Endothelial cell (in vitro differentiated cells): ENCODE measurements around the gene HTR3E. TPM values are rescaled to one million over a fixed set of nuclear protein-coding genes. Genes with fewer than 3 reads are reported as not detected.
"Not testable (repeated sequence)": the region's sequence is repeated elsewhere in the genome, so short reads cannot be mapped to it uniquely, and the experiment has no call there.

Experiments used
- DNase-seq: peaks from one replicate; pipeline ENCODE4 v3.0.0; 2021; ENCODE audit warnings: low spot score
- H3K27ac Mint-ChIP-seq: one replicate; pipeline ENCODE4 v1.8.0; 2021; ENCODE audit warnings: mixed read lengths, inconsistent platforms; ENCODE audit not compliant: unreplicated experiment
- H3K27me3 Mint-ChIP-seq: one replicate; pipeline ENCODE4 v1.8.0; 2021; ENCODE audit warnings: mild to moderate bottlenecking, moderate library complexity, mixed read lengths, inconsistent platforms; ENCODE audit not compliant: unreplicated experiment
- H3K36me3 Mint-ChIP-seq: one replicate; pipeline ENCODE4 v1.8.0; 2021; ENCODE audit warnings: mild to moderate bottlenecking, low read depth, mixed read lengths, inconsistent platforms; ENCODE audit not compliant: unreplicated experiment
- H3K4me1 Mint-ChIP-seq: one replicate; pipeline ENCODE4 v1.8.0; 2021; ENCODE audit warnings: mild to moderate bottlenecking, mixed read lengths, inconsistent platforms; ENCODE audit not compliant: unreplicated experiment
- H3K4me3 Mint-ChIP-seq: one replicate; pipeline ENCODE4 v1.8.0; 2021; ENCODE audit warnings: mild to moderate bottlenecking, mixed read lengths, inconsistent platforms; ENCODE audit not compliant: unreplicated experiment
- H3K9me3 Mint-ChIP-seq: one replicate; pipeline ENCODE4 v1.8.0; 2021; ENCODE audit warnings: mixed read lengths, inconsistent platforms; ENCODE audit not compliant: unreplicated experiment
- CTCF ChIP-seq: fragments of 200-600 bp; sonication (generic); IDR thresholded peaks from one replicate; pipeline ENCODE4 v1.5.0; 2021; ENCODE audit warnings: antibody characterized with exemption; ENCODE audit not compliant: unreplicated experiment
- total RNA-seq: library from RNA; stranded (reverse); fragmentation: NEBNext Ultra II Directional; extraction: Animal tissue kit (Norgen Biotek cat#: 25700); gene quantifications from one replicate; pipeline ENCODE4 v1.2.1, GENCODE V29; 2021; ENCODE audit not compliant: unreplicated experiment

HTR3E gene
- total RNA-seq, 1 donor from 2014 or later: not detected

- Mint-ChIP-seq H3K27me3 (no peaks in the 10 kb centered on the region), H3K36me3 (no peaks in the 10 kb centered on the region), H3K27ac (no peak overlapping the region), H3K4me1 (peaks cover 3% of the 10 kb centered on the region), H3K9me3 (no peaks in the 10 kb centered on the region), H3K4me3 (no peak overlapping the region)
- no peak for TF ChIP-seq CTCF
- no peak for DNase-seq
Observed at GRCh38 chr3:184059424-184059823, 37.4 kb upstream of the HTR3E start.

- H3K27ac Mint-ChIP-seq: no peak overlapping the region
- H3K9me3 Mint-ChIP-seq: no peaks in the 10 kb centered on the region
- H3K27me3 Mint-ChIP-seq: no peaks in the 10 kb centered on the region
- no peak for DNase-seq
- no peak overlapping the region for H3K4me3 Mint-ChIP-seq
- peaks cover 3% of the 10 kb centered on the region for H3K4me1 Mint-ChIP-seq
- H3K36me3 Mint-ChIP-seq: no peaks in the 10 kb centered on the region
- no peak for TF ChIP-seq CTCF
Observed at GRCh38 chr3:184062637-184063036, 34.2 kb upstream of the HTR3E start.

- no peak overlapping the region for H3K27ac Mint-ChIP-seq
- H3K36me3 Mint-ChIP-seq: peaks cover 5% of the 10 kb centered on the region
- no peaks in the 10 kb centered on the region for H3K9me3 Mint-ChIP-seq
- H3K27me3 Mint-ChIP-seq: no peaks in the 10 kb centered on the region
- DNase-seq: no peak
- H3K4me3 Mint-ChIP-seq: no peak overlapping the region
- no peaks in the 10 kb centered on the region for H3K4me1 Mint-ChIP-seq
- TF ChIP-seq CTCF: no peak
Observed at GRCh38 chr3:184066211-184066610, 30.7 kb upstream of the HTR3E start.

GRCh38 chr3:184067573-184068055, 29.2 kb upstream of the HTR3E start:
- peaks cover 5% of the 10 kb centered on the region for H3K36me3 Mint-ChIP-seq
- H3K4me1 Mint-ChIP-seq: no peaks in the 10 kb centered on the region
- H3K27me3 Mint-ChIP-seq: peaks cover 1% of the 10 kb centered on the region
- TF ChIP-seq CTCF: no peak
- no peak for DNase-seq
- peak overlapping the region; percentile 55 for H3K27ac Mint-ChIP-seq
- H3K4me3 Mint-ChIP-seq: no peak overlapping the region
- no peaks in the 10 kb centered on the region for H3K9me3 Mint-ChIP-seq

GRCh38 chr3:184068344-184068743, 28.5 kb upstream of the HTR3E start:
- Mint-ChIP-seq H3K9me3 (no peaks in the 10 kb centered on the region), H3K4me3 (no peak overlapping the region), H3K36me3 (peaks cover 5% of the 10 kb centered on the region), H3K27ac (no peak overlapping the region), H3K4me1 (no peaks in the 10 kb centered on the region), H3K27me3 (peaks cover 1% of the 10 kb centered on the region)
- TF ChIP-seq CTCF: no peak
- DNase-seq: no peak

- H3K36me3 Mint-ChIP-seq, H3K4me1 Mint-ChIP-seq, H3K27me3 Mint-ChIP-seq, H3K27ac Mint-ChIP-seq, DNase-seq, H3K9me3 Mint-ChIP-seq, H3K4me3 Mint-ChIP-seq: not testable (repeated sequence)
Observed at GRCh38 chr3:184071142-184071541, 25.7 kb upstream of the HTR3E start.
